GM19372 (cell line): ENCODE measurements around the gene RBBP9.
"Not testable (repeated sequence)": the region's sequence is repeated elsewhere in the genome, so short reads cannot be mapped to it uniquely, and the experiment has no call there.

Source experiments
- ATAC-seq: cut with Tn5 transposase; IDR thresholded peaks from one replicate; pipeline ENCODE4 v1.9.1; 2021; ENCODE audit warnings: mild to moderate bottlenecking, low read depth, moderate library complexity; ENCODE audit not compliant: unreplicated experiment

RBBP9 gene

GRCh38 chr20:18496740-18497592 is at the start of gene RBBP9:
TSS of gene RBBP9 (minus strand) at chr20:18497225. CDS start at chr20:18497167, 58 bp downstream.
- peak; percentile 91 for ATAC-seq

GRCh38 chr20:18545566-18545965 is 48.5 kb upstream of the RBBP9 start:
- ATAC-seq: no peak

- no peak for ATAC-seq
Observed at GRCh38 chr20:18543932-18544331, 46.9 kb upstream of the RBBP9 start.

GRCh38 chr20:18543216-18543615 is 46.2 kb upstream of the RBBP9 start:
- no peak for ATAC-seq

GRCh38 chr20:18541741-18542140 is 44.7 kb upstream of the RBBP9 start:
- no peak for ATAC-seq

GRCh38 chr20:18537651-18538050 is 40.6 kb upstream of the RBBP9 start:
- no peak for ATAC-seq

- no peak for ATAC-seq
Observed at GRCh38 chr20:18533978-18534644, 37.1 kb upstream of the RBBP9 start.

- ATAC-seq: no peak
Observed at GRCh38 chr20:18533491-18533890, 36.5 kb upstream of the RBBP9 start.

GRCh38 chr20:18532626-18533025 is 35.6 kb upstream of the RBBP9 start:
- ATAC-seq: no peak

- no peak for ATAC-seq
Observed at GRCh38 chr20:18529041-18529440, 32.0 kb upstream of the RBBP9 start.

- ATAC-seq: no peak
Observed at GRCh38 chr20:18527836-18528235, 30.8 kb upstream of the RBBP9 start.

GRCh38 chr20:18527339-18527738 is 30.3 kb upstream of the RBBP9 start:
- ATAC-seq: no peak

- not testable (repeated sequence) for ATAC-seq
Observed at GRCh38 chr20:18526761-18527160, 29.7 kb upstream of the RBBP9 start.

- ATAC-seq: no peak
Observed at GRCh38 chr20:18524646-18525045, 27.6 kb upstream of the RBBP9 start.

GRCh38 chr20:18523066-18523465 is 26.0 kb upstream of the RBBP9 start:
- no peak for ATAC-seq

GRCh38 chr20:18522066-18522465 is 25.0 kb upstream of the RBBP9 start:
- ATAC-seq: not testable (repeated sequence)

- no peak for ATAC-seq
Observed at GRCh38 chr20:18515973-18516372, 18.9 kb upstream of the RBBP9 start.

GRCh38 chr20:18514127-18514526 is 17.1 kb upstream of the RBBP9 start:
- no peak for ATAC-seq

- no peak for ATAC-seq
Observed at GRCh38 chr20:18513208-18513607, 16.2 kb upstream of the RBBP9 start.

- ATAC-seq: no peak
Observed at GRCh38 chr20:18511571-18511970, 14.5 kb upstream of the RBBP9 start.

- peak; percentile 94 for ATAC-seq
Observed at GRCh38 chr20:18507218-18508191, 10.5 kb upstream of the RBBP9 start, which contains the start of gene SEC23B. TSS of gene SEC23B (plus strand) at chr20:18507940. CDS start at chr20:18510836, 2,896 bp downstream.
